ENCODE data around the gene PCDHAC1.

PCDHAC1 gene

GRCh38 chr5:140883373-140883772, 42.7 kb upstream of the PCDHAC1 start:
- Histone ChIP-seq H3K9me3 (ENCODE audit: control insufficient read depth, low read length) (no peaks in the 10 kb centered on the region), H3K4me1 (no peaks in the 10 kb centered on the region), H2AFZ (no peak overlapping the region), H3K9ac (no peak overlapping the region), H3K4me3 (ENCODE audit: low read depth, low read length) (no peak overlapping the region), H3K27me3 (ENCODE audit: control insufficient read depth, insufficient read depth, low read length) (no peaks in the 10 kb centered on the region), H3K4me2 (ENCODE audit: low read length) (no peak overlapping the region), H3K79me2 (peaks cover 2% of the 10 kb centered on the region), H3K36me3 (ENCODE audit: control insufficient read depth, insufficient read depth, low read length) (no peaks in the 10 kb centered on the region), H3K27ac (no peak overlapping the region)
- TF ChIP-seq, protein P1, sequence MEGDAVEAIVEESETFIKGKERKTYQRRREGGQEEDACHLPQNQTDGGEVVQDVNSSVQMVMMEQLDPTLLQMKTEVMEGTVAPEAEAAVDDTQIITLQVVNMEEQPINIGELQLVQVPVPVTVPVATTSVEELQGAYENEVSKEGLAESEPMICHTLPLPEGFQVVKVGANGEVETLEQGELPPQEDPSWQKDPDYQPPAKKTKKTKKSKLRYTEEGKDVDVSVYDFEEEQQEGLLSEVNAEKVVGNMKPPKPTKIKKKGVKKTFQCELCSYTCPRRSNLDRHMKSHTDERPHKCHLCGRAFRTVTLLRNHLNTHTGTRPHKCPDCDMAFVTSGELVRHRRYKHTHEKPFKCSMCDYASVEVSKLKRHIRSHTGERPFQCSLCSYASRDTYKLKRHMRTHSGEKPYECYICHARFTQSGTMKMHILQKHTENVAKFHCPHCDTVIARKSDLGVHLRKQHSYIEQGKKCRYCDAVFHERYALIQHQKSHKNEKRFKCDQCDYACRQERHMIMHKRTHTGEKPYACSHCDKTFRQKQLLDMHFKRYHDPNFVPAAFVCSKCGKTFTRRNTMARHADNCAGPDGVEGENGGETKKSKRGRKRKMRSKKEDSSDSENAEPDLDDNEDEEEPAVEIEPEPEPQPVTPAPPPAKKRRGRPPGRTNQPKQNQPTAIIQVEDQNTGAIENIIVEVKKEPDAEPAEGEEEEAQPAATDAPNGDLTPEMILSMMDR (IDR thresholded peaks at IDR 0.05) = no peak

GRCh38 chr5:140883927-140884697, 42.0 kb upstream of the PCDHAC1 start:
- no peak overlapping the region for H3K9ac ChIP-seq
- peaks cover 2% of the 10 kb centered on the region for H3K79me2 ChIP-seq
- H3K4me1 ChIP-seq = no peaks in the 10 kb centered on the region
- H3K4me3 ChIP-seq (ENCODE audit: low read depth, low read length) = no peak overlapping the region
- H3K27me3 ChIP-seq (ENCODE audit: control insufficient read depth, insufficient read depth, low read length) = no peaks in the 10 kb centered on the region
- no peak overlapping the region for H2AFZ ChIP-seq
- H3K9me3 ChIP-seq (ENCODE audit: control insufficient read depth, low read length) = no peaks in the 10 kb centered on the region
- H3K27ac ChIP-seq = no peak overlapping the region
- no peaks in the 10 kb centered on the region for H3K36me3 ChIP-seq (ENCODE audit: control insufficient read depth, insufficient read depth, low read length)
- TF ChIP-seq, protein P1 (IDR thresholded peaks at IDR 0.05) = no peak
- no peak overlapping the region for H3K4me2 ChIP-seq (ENCODE audit: low read length)

- H3K4me1 ChIP-seq = no peaks in the 10 kb centered on the region
- no peaks in the 10 kb centered on the region for H3K27me3 ChIP-seq (ENCODE audit: control insufficient read depth, insufficient read depth, low read length)
- H2AFZ ChIP-seq = no peak overlapping the region
- H3K4me3 ChIP-seq (ENCODE audit: low read depth, low read length) = no peak overlapping the region
- no peak overlapping the region for H3K9ac ChIP-seq
- H3K36me3 ChIP-seq (ENCODE audit: control insufficient read depth, insufficient read depth, low read length) = no peaks in the 10 kb centered on the region
- no peak overlapping the region for H3K27ac ChIP-seq
- peaks cover 31% of the 10 kb centered on the region for H3K79me2 ChIP-seq
- TF ChIP-seq, protein P1 (IDR thresholded peaks at IDR 0.05) = no peak
- H3K9me3 ChIP-seq (ENCODE audit: control insufficient read depth, low read length) = no peaks in the 10 kb centered on the region
- no peak overlapping the region for H3K4me2 ChIP-seq (ENCODE audit: low read length)
Observed at GRCh38 chr5:140916325-140916724, 9.8 kb upstream of the PCDHAC1 start.

- Histone ChIP-seq H3K4me2 (ENCODE audit: low read length) (no peak overlapping the region), H3K9ac (no peak overlapping the region), H3K4me1 (no peaks in the 10 kb centered on the region), H3K79me2 (peaks cover 4% of the 10 kb centered on the region), H3K4me3 (ENCODE audit: low read depth, low read length) (no peak overlapping the region), H3K36me3 (ENCODE audit: control insufficient read depth, insufficient read depth, low read length) (no peaks in the 10 kb centered on the region), H3K27me3 (ENCODE audit: control insufficient read depth, insufficient read depth, low read length) (no peaks in the 10 kb centered on the region), H3K9me3 (ENCODE audit: control insufficient read depth, low read length) (no peaks in the 10 kb centered on the region), H2AFZ (no peak overlapping the region), H3K27ac (no peak overlapping the region)
- TF ChIP-seq, protein P1 (IDR thresholded peaks at IDR 0.05) = no peak
Observed at GRCh38 chr5:140923601-140924000, 2.5 kb upstream of the PCDHAC1 start.
